Left colon (tissue), 2 donors: ENCODE results near the gene MUC12. TPM values are rescaled to one million over a fixed set of nuclear protein-coding genes. Genes with fewer than 3 reads are reported as not detected.
"Not testable (repeated sequence)": the region's sequence is repeated elsewhere in the genome, so short reads cannot be mapped to it uniquely, and the experiment has no call there.

Experiments
- ATAC-seq: fragments of 200-7000 bp; cut with Tn5 transposase; one replicate; pipeline ENCODE4 v1.9.1; 2020; ENCODE audit warnings: mild to moderate bottlenecking, moderate library complexity
- DNase-seq, 2 donors: peaks; one replicate each; pipeline ENCODE4 v3.0.0-alpha.2; 2020
- intact Hi-C, 2 donors: fragments of 100-400 bp; cut with DNase I in 1 of 2; cut with micrococcal nuclease in 1 of 2; formaldehyde crosslinking; loops; one replicate each; pipeline versions ENCODE4 v1.11.2 to v1.14.0; 2022; cut with DNase I, micrococcal nuclease
- long read RNA-seq: library from polyadenylated mRNA; unstranded; transcript quantifications from one replicate; pipeline ENCODE4 v2.0.0, GENCODE V29; 2021
- total RNA-seq, 2 donors: library from RNA; stranded (reverse); fragmentation: NEBNext Ultra II Directional; extraction: Animal tissue kit (Norgen Biotek cat#: 25700); gene quantifications; one replicate each; pipeline ENCODE4 v1.2.1, GENCODE V29; 2021
- donor health status: DM: no; HTN: no; CAD: no.
- donor health status: DM: yes; HTN: yes; CAD: no.

Gene MUC12
- 1,000 to 10,000 TPM in 1 of 2 donors, 100 to 1,000 TPM in 1; 428 to 2,027 TPM for total RNA-seq
- long read RNA-seq, transcript MUC12-205 (2 exons, 675 nt), result major isoform, 5 of 250 reads
- long read RNA-seq, partial matches to known transcripts, result 175 of 250 reads
- long read RNA-seq, other reads (novel, unspliced or antisense), result 69 of 250 reads

- DNase-seq (peak; percentile 58 to 69), ATAC-seq (peak; percentile 22)
- intact Hi-C loops, result no loop called here
Measured at GRCh38 chr7:100969066-100969615, at the start of gene MUC12. Gene MUC12, plus strand, starts transcription at chr7:100969565. Its CDS starts 58 bp downstream, at chr7:100969623.

DNA sequence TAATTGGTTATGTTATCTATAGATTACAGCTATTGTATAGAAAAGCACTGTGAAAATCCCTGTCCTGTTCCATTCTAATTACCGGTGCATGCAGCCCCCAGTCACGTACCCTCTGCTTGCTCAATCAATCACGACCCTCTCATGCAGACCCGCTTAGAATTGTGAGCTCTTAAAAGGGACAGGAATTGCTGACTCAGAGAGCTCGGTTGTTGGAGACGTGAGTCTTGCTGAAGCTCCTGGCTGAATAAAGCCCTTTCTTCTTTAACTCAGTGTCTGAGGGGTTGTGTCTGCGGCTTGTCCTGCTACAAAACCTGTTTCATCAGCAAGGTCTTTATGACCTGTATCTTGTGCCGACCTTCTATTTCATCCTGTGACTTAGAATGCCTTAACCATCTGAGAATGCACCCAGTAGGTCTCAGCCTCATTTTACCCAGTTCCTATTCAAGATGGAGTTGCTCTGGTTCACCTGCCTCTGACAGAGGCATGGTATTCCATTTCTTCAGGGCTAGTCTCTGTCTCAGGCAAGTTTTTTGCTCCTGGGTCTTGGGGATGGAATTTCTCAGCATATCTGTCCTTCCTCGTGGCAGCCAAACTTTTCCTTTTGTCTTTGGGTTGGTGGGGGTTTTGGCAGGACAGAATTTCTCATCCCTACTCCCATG, 49.5 kb upstream of the MUC12 start:
- DNase-seq, intact Hi-C loops, ATAC-seq: not testable (repeated sequence)

DNA sequence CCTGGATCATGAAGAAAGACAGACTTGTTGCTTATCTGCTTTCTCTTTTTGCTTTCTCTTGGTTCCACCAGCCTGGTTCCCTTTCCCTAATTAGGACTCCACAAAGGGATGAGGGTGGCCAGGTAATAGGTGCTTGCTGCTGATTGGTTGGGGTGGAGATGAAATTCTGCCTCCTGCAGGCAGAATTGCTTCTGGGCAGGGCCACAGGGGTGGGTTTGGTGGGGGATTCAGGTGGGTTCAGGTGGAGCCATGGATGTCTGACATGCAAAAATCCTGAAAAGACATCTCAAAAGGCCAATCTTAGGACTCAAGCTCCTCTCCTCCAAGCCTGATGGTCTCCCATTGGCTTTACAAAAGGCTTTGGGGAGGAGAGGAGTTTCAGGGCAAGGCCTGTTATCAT, 48.3 kb upstream of the MUC12 start:
- intact Hi-C loops, result no loop called here

GRCh38 chr7:100923616-100924015, 45.7 kb upstream of the MUC12 start:
- ATAC-seq, intact Hi-C loops, DNase-seq: not testable (repeated sequence)

More for the DNA sequence above, 48.3 kb upstream of the MUC12 start:
- ATAC-seq, result no peak
- no peak for DNase-seq

GRCh38 chr7:100929808-100930174, 39.6 kb upstream of the MUC12 start:
- ATAC-seq, result no peak
- no peak for DNase-seq
- intact Hi-C loops, result no loop called here

- intact Hi-C loops, result no loop called here
- ATAC-seq, result no peak
- no peak for DNase-seq
Measured at GRCh38 chr7:100933734-100934133, 35.6 kb upstream of the MUC12 start.

- intact Hi-C loops, DNase-seq, ATAC-seq: not testable (repeated sequence)
Measured at GRCh38 chr7:100935381-100935780, 34.0 kb upstream of the MUC12 start.

DNA sequence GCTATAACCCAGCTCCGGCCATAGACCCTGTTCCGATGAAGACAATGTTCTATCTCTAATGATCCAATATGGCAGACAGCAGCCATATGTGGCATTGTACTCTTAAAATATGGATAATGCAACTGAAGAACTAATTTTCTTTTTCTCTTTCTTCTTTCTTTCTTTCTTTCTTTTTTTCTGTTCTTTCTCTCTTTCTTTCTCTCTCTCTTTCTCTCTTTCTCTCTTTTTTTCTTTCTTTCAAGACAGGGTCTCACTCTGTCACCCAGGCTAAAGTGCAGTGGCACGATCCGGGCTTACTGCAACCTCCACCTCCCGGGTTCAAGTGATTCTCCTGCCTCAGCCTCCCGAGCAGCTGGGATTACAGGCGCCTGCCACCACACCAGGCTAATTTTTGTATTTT, 33.2 kb upstream of the MUC12 start:
- ATAC-seq, intact Hi-C loops, DNase-seq: not testable (repeated sequence)

GRCh38 chr7:100942045-100942774, 27.2 kb upstream of the MUC12 start:
- DNase-seq (peak in 1 of 2 donors; percentile 13), ATAC-seq (peak; percentile 89)
- intact Hi-C loops, result no loop called here

GRCh38 chr7:100943693-100944092, 25.7 kb upstream of the MUC12 start:
- intact Hi-C loops, result no loop called here
- ATAC-seq (no peak), DNase-seq (no peak)

DNA sequence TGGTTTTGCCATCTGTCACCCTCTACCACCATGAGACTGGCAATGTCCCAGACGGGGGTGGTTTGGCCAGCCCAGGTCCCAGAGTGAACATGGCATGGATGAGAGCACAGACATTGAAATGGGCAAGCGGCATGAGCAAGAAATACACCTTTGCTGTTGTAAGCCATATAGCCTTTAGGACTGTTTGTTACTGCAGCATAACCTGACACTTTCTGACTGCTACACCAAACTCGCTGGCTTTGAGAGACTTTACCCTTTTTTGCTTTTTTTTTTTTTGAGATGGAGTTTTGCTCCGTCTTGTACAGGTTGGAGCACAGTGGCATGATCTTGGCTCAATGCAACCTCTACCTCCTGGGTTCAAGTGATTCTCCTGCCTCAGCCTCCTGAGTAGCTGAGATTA, 25.2 kb upstream of the MUC12 start:
- ATAC-seq, result no peak
- intact Hi-C loops, result no loop called here
- DNase-seq, result no peak

DNA sequence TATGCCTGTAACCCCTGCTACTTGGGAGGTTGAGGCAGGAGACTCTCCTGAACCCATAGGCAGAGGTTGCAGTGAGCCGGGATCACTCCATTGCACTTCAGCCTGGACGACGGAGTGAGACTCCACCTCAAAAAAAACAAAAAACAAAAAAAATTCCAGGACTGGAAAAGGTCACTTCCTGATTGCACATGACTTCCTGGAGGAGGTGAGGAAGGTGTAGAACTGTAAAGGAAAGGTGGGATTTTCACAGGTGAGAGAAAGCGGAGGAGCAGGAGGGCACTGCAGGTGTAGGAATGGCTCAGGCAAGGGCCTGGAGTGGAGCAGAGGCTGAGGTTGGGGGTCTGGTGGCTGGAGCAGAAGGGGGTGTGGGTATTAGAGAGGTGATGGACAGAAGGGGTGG, 23.3 kb upstream of the MUC12 start:
- DNase-seq, result no peak
- no peak for ATAC-seq
- intact Hi-C loops, result no loop called here

DNA sequence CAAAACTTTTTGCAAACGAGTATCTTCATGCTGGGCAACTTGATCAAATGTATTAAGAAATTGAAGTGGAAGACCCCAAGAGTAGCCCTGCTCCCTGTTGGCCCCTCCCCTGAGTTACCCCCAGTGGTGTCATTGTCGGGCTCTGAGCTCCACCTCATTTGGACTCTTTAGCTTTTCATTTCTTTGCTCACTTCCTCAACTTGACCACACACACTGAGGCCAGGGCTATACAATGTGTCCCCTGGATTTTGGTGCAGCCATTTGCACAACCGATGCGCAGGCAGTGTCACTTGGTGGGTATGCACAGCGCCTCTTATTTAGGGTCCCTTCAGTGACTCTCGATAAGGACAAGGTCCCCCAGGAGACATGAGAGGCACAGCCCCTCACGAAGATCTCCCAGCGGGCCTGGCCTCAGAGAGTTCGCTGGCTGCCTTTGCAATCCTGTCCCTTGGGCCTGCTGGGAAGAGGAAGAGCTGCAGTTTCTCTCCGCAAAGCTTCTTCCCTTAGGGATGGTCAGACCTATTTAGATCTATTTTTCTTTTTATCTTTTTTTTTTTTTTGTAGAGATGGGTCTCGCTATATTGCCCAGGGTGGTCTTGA, 22.5 kb upstream of the MUC12 start:
- no peak for DNase-seq
- no peak for ATAC-seq
- intact Hi-C loops, result no loop called here

DNA sequence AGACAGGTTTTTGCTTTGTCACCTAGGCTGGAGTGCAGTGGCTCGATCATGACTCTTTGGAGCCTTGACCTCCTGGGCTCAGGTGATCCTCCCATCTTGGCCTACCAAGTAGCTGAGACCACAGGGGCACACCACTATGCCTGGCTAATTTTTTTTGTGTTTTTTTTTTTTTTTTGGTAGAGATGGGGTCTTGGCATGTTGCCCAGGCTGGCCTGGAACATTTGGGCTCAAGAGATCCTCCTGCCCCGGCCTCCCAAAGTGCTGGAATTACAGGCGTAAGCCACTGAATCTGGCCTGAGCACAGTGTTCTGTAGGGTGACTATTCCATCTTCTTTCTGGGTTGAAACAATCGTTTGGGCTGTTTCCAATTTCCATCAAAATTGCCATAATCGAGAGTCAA, 21.6 kb upstream of the MUC12 start:
- ATAC-seq, result no peak
- no peak for DNase-seq
- intact Hi-C loops, result no loop called here

DNA sequence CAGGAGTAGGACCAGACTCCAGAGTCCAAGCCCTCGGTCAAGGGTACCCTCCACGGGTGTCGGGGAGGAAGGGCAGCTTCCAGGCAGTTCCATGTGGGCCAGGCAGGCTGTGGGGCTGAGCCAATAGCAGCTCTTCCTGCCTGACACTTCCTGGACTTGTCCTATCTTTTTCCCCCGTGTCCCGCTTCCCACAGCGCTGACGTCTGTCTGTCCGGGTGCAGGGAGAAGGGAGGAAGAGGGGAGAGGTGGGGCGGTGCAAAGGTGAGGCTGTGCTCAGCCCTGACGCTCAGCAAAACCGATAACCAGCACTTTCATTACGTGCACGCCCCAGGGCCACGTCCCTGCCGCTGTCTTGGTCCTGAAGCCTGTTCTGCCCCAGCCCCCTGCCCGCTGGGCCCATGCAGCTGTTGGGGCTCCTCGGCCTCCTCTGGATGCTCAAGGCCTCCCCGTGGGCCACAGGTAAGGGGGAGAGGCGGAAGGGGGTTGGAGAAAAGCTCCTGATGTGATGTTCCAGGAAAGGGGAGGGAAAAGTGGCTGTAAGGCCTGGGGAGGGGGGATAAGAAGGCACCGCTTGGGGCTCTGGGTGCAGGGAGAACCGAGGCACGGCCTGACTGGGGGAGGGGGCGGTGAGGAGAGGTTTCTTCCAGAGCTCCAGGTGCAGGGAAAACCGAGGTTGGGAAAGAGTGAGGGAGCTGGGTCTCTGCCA, 20.0 kb upstream of the MUC12 start, which contains the start of gene MUC3A:
Gene MUC3A (plus strand): TSS at position 308 of the 706 bp plus-strand sequence. CDS start 91 bp downstream, at position 399.
- peak; percentile 75 to 86 for DNase-seq
- ATAC-seq, result peak; percentile 90
- intact Hi-C loops, result no loop called here

- DNase-seq (no peak), ATAC-seq (peak; percentile 16)
- intact Hi-C loops, result no loop called here
Measured at GRCh38 chr7:100949933-100950443, 19.4 kb upstream of the MUC12 start.

DNA sequence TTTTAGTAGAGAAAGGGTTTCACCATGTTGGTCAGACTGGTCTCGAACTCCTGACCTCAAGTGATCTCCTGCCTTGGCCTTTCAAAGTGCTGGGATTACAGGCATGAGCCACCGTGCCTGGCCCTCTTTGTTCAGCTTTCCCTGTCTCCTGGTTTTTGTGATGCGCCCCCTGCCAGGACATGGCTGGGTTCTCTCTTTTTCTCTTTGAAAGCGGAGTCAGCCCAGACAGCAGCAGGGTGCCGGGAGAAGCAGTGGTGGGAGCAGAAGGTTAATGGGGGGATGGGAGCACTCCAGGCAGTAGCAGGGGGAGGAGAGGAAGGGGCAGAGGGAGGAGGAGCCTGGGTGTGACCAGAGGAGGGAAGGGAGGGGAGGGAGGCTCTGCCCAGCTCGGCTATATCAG, 18.2 kb upstream of the MUC12 start:
- no peak for DNase-seq
- intact Hi-C loops, result no loop called here
- ATAC-seq, result no peak

GRCh38 chr7:100951888-100952560, 17.3 kb upstream of the MUC12 start:
- DNase-seq (no peak), ATAC-seq (no peak)
- intact Hi-C loops, result no loop called here
